CD8-positive, alpha-beta memory T cell (primary cell): ENCODE measurements around the gene PROKR1. TPM values are rescaled to one million over a fixed set of nuclear protein-coding genes. Genes with fewer than 3 reads are reported as not detected.

ENCODE experiments used
- CTCF ChIA-PET: fragments of 350-600 bp; sonication (Branson Sonifier 250); formaldehyde crosslinking; loops from one replicate; lab custom pipeline; 2021; ENCODE audit warnings: antibody characterized with exemption; lab: Charles Lee
- POLR2A ChIA-PET: fragments of 350-600 bp; sonication (Branson Sonifier 250); formaldehyde crosslinking; loops from one replicate; lab custom pipeline; 2021; ENCODE audit warnings: antibody characterized with exemption; lab: Charles Lee
- DNase-seq, 5 donors: peaks; one replicate each; pipeline versions ENCODE4 v3.0.0 to v3.0.0-alpha.2; 2020 to 2022; ENCODE audit warnings: mixed read lengths in 1 of 5
- H3K27ac ChIP-seq: one replicate; pipeline ENCODE4 v1.7.0; 2013; ENCODE audit warnings: low read depth, mild to moderate bottlenecking, low read length, moderate library complexity
- H3K27me3 ChIP-seq: 2 replicates; pipeline ENCODE4 v1.7.0; 2013; ENCODE audit warnings: low read length, mild to moderate bottlenecking; ENCODE audit not compliant: insufficient read depth, poor library complexity, severe bottlenecking
- H3K36me3 ChIP-seq: 2 replicates; pipeline ENCODE4 v1.7.0; 2013; ENCODE audit warnings: mild to moderate bottlenecking, low read length, moderate library complexity; ENCODE audit not compliant: insufficient read depth
- H3K4me1 ChIP-seq: 2 replicates; pipeline ENCODE4 v1.7.0; 2013; ENCODE audit warnings: mild to moderate bottlenecking, low read length, moderate library complexity; ENCODE audit not compliant: insufficient read depth
- H3K4me3 ChIP-seq: 2 replicates; pipeline ENCODE4 v1.7.0; 2013; ENCODE audit warnings: mild to moderate bottlenecking, low read length
- H3K9me3 ChIP-seq: 2 replicates; pipeline ENCODE4 v1.7.0; 2013; ENCODE audit warnings: mild to moderate bottlenecking, low read length
- H3K27ac Mint-ChIP-seq, 8 donors: one replicate each; pipeline ENCODE4 v1.8.0; 2020 to 2021; ENCODE audit warnings: mixed read lengths in 8 of 8, mild to moderate bottlenecking in 6 of 8, inconsistent platforms in 3 of 8, moderate library complexity in 3 of 8
- H3K27me3 Mint-ChIP-seq, 2 donors: one replicate each; pipeline ENCODE4 v1.8.0; 2020 to 2021; ENCODE audit warnings: mixed read lengths in 2 of 2, mild to moderate bottlenecking in 1 of 2, moderate library complexity in 1 of 2
- H3K36me3 Mint-ChIP-seq, 3 donors: one replicate each; pipeline ENCODE4 v1.8.0; 2020 to 2021; ENCODE audit warnings: mixed read lengths in 3 of 3, inconsistent platforms in 1 of 3, mild to moderate bottlenecking in 1 of 3
- H3K4me1 Mint-ChIP-seq, 3 donors: one replicate each; pipeline ENCODE4 v1.8.0; 2020 to 2021; ENCODE audit warnings: mixed read lengths in 3 of 3, inconsistent platforms in 1 of 3, mild to moderate bottlenecking in 1 of 3
- H3K4me3 Mint-ChIP-seq, 7 donors: one replicate each; pipeline ENCODE4 v1.8.0; 2020 to 2021; ENCODE audit warnings: mixed read lengths in 7 of 7, mild to moderate bottlenecking in 6 of 7, moderate library complexity in 4 of 7, inconsistent platforms in 2 of 7
- H3K9me3 Mint-ChIP-seq, 5 donors: one replicate each; pipeline ENCODE4 v1.8.0; 2020 to 2022; ENCODE audit warnings: mixed read lengths in 5 of 5, mild to moderate bottlenecking in 3 of 5, moderate library complexity in 2 of 5, inconsistent platforms in 1 of 5
- polyA plus RNA-seq: library from polyadenylated mRNA; unstranded; fragments of 300-500 nt; fragmentation: Illumina TruSeq; gene quantifications from one replicate; pipeline ENCODE4 v1.2.3, GENCODE V29; 2021
- total RNA-seq, 2 experiments: library from RNA; stranded (reverse); gene quantifications; one replicate each; pipeline ENCODE4 v1.2.3, GENCODE V29; 2021

The PROKR1 gene
- total and polyA plus RNA-seq, 3 experiments from 2014 or later: 0.09 TPM; not detected in 2

DNA sequence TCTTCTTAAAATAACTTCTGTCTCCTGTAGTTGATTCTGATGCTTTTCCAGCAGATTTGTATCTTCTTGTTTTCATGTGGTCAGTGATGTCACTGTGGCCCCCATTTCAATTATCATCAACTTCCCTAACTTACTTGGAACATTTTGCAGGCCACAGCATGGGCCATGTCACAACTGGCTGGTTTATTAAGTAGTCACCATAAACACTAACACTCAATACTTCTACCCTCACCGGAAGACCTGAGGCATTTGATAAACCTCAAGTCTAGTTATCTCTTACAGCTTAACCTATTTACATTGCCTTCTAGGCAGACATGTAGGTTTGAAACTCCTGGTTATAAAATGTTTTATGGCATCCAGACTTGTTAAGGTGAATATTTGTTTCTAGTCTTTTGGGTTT is 37.4 kb upstream of the PROKR1 start:
- no peak for DNase-seq
- Mint-ChIP-seq H3K27me3 (peaks cover 10 to 13% of the 10 kb centered on the region in 2 donors), H3K4me3 (no peak overlapping the region), H3K9me3 (peaks cover 17 to 32% (median 25%) of the 10 kb centered on the region in 5 donors), H3K27ac (peak overlapping the region in 1 of 8 donors; percentile 7), H3K36me3 (peaks cover 2 to 14% (median 3%) of the 10 kb centered on the region in 3 donors), H3K4me1 (peaks cover 5 to 6% (median 6%) of the 10 kb centered on the region in 3 donors)
- ChIA-PET POLR2A (no interaction called here), CTCF (interaction anchor here (1.0 kb wide), 1 partner anchor 20 kb away, joined by 3 read pairs; no protein-coding TSS in a partner anchor)
- Histone ChIP-seq H3K36me3 (no peaks in the 10 kb centered on the region), H3K27ac (no peak overlapping the region), H3K4me1 (no peaks in the 10 kb centered on the region), H3K9me3 (no peaks in the 10 kb centered on the region), H3K4me3 (no peak overlapping the region), H3K27me3 (no peaks in the 10 kb centered on the region)

GRCh38 chr2:68606759-68607158 is 36.6 kb upstream of the PROKR1 start:
- no peaks in the 10 kb centered on the region for H3K36me3 ChIP-seq
- H3K4me1 ChIP-seq: no peaks in the 10 kb centered on the region
- Mint-ChIP-seq H3K27ac (no peak overlapping the region), H3K4me3 (peak overlapping the region in 1 of 7 donors; percentile 64), H3K36me3 (peaks cover 2 to 20% (median 3%) of the 10 kb centered on the region in 3 donors), H3K9me3 (peaks cover 13 to 24% (median 20%) of the 10 kb centered on the region in 5 donors), H3K27me3 (peaks cover 10% of the 10 kb centered on the region in 2 donors), H3K4me1 (peaks cover 5 to 6% (median 6%) of the 10 kb centered on the region in 3 donors)
- no peak overlapping the region for H3K4me3 ChIP-seq
- ChIA-PET CTCF (interaction anchor here (1.0 to 1.2 kb wide), 2 partner anchors 11 to 19 kb away, joined by 3 to 4 read pairs; no protein-coding TSS in a partner anchor), POLR2A (no interaction called here)
- no peak overlapping the region for H3K27ac ChIP-seq
- DNase-seq: no peak
- no peaks in the 10 kb centered on the region for H3K9me3 ChIP-seq
- H3K27me3 ChIP-seq: no peaks in the 10 kb centered on the region

GRCh38 chr2:68607837-68608236 is 35.5 kb upstream of the PROKR1 start:
- Histone ChIP-seq H3K4me3 (no peak overlapping the region), H3K36me3 (no peaks in the 10 kb centered on the region), H3K9me3 (no peaks in the 10 kb centered on the region), H3K4me1 (no peaks in the 10 kb centered on the region), H3K27ac (no peak overlapping the region), H3K27me3 (no peaks in the 10 kb centered on the region)
- DNase-seq: no peak
- no peak overlapping the region for H3K4me3 Mint-ChIP-seq
- H3K9me3 Mint-ChIP-seq: peaks cover 10 to 15% (median 13%) of the 10 kb centered on the region in 5 donors
- ChIA-PET CTCF (no interaction called here), POLR2A (no interaction called here)
- peaks cover 3 to 10% of the 10 kb centered on the region in 2 donors for H3K27me3 Mint-ChIP-seq
- H3K36me3 Mint-ChIP-seq: peaks cover 2 to 20% (median 3%) of the 10 kb centered on the region in 3 donors
- peaks cover 5 to 6% (median 6%) of the 10 kb centered on the region in 3 donors for H3K4me1 Mint-ChIP-seq
- H3K27ac Mint-ChIP-seq: peak overlapping the region in 1 of 8 donors; percentile 19

DNA sequence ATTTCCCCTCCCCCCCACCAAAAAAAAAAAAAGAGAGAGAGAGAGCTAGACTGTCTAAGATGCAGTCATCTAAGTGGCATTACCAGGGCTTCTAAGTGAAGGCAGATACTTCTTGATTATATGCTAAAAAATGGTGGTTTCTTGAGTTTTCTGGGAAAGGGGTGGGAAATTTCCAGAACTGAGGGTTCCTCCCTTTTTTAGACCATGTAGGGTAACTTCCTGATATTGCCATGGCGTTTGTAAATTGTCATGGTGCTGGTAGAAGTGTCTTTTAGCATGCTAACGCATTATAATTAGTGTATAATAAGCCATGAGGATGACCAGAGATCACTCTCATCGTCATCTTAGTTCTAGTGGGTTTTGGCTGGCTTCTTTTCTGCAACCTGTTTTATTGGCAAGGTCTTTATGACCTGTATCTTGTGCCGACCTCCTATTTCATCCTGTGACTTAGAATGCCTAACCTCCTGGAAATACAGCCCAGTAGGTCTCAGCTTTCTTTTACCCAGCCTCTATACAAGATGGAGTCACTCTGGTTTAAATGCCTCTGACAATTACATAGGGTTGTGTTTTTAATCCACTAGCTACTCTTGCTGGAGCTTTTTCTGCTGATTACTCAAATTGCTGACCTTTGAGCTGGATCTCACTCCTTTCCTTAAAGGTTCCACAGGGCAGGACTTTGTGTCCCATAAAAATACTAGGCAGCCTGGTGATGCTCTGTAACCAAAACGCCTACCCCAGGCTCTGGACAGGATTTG is 30.4 kb upstream of the PROKR1 start:
- Mint-ChIP-seq H3K27me3 (peaks cover 3 to 10% of the 10 kb centered on the region in 2 donors), H3K4me3 (no peak overlapping the region), H3K27ac (no peak overlapping the region), H3K4me1 (no peaks in the 10 kb centered on the region), H3K36me3 (peaks cover 2 to 20% (median 3%) of the 10 kb centered on the region in 3 donors), H3K9me3 (peaks cover 6 to 22% (median 11%) of the 10 kb centered on the region in 5 donors)
- no peaks in the 10 kb centered on the region for H3K9me3 ChIP-seq
- no peak overlapping the region for H3K4me3 ChIP-seq
- H3K4me1 ChIP-seq: no peaks in the 10 kb centered on the region
- no peaks in the 10 kb centered on the region for H3K27me3 ChIP-seq
- POLR2A ChIA-PET: no interaction called here
- CTCF ChIA-PET: interaction anchor here (1.3 kb wide), 1 partner anchor 255 kb away, joined by 3 read pairs; no protein-coding TSS in a partner anchor
- no peak for DNase-seq
- no peaks in the 10 kb centered on the region for H3K36me3 ChIP-seq
- H3K27ac ChIP-seq: no peak overlapping the region

GRCh38 chr2:68620772-68621171 is 22.6 kb upstream of the PROKR1 start:
- H3K27me3 ChIP-seq: no peaks in the 10 kb centered on the region
- H3K4me1 ChIP-seq: no peaks in the 10 kb centered on the region
- DNase-seq: no peak
- H3K4me1 Mint-ChIP-seq: peaks cover 0 to 2% (median 0%) of the 10 kb centered on the region in 3 donors
- H3K27ac Mint-ChIP-seq: no peak overlapping the region
- no peaks in the 10 kb centered on the region for H3K9me3 ChIP-seq
- peaks cover 0 to 29% (median 8%) of the 10 kb centered on the region in 5 donors for H3K9me3 Mint-ChIP-seq
- ChIA-PET POLR2A (no interaction called here), CTCF (no interaction called here)
- H3K4me3 Mint-ChIP-seq: no peak overlapping the region
- peaks cover 2 to 8% of the 10 kb centered on the region in 2 donors for H3K27me3 Mint-ChIP-seq
- no peaks in the 10 kb centered on the region for H3K36me3 ChIP-seq
- no peak overlapping the region for H3K27ac ChIP-seq
- no peak overlapping the region for H3K4me3 ChIP-seq
- H3K36me3 Mint-ChIP-seq: peaks cover 0 to 27% (median 0%) of the 10 kb centered on the region in 3 donors

DNA sequence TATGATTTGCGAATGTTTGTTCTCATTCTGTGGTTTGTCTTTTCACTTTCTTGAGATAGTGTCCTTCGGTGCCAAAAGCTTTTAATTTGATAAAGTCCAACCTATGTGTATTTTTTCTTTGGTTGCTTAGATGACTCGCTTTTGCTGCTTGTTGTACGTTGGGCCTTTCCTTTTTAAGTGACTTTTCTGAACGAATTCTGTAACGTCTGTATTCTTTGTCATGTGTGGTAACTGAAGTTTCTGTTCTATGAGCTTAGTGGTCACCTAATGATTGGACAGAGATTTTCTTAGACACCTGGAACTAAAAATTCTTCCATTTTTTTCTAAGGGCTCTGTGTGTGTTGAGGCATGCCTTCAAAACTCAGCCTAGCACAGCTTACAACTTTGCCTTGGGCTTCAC is 19.6 kb upstream of the PROKR1 start:
- H3K27ac Mint-ChIP-seq: no peak overlapping the region
- H3K4me1 ChIP-seq: no peaks in the 10 kb centered on the region
- H3K4me3 ChIP-seq: no peak overlapping the region
- POLR2A ChIA-PET: no interaction called here
- H3K27me3 ChIP-seq: no peaks in the 10 kb centered on the region
- no peak overlapping the region for H3K27ac ChIP-seq
- H3K36me3 Mint-ChIP-seq: peaks cover 0 to 38% (median 0%) of the 10 kb centered on the region in 3 donors
- H3K9me3 ChIP-seq: no peaks in the 10 kb centered on the region
- H3K27me3 Mint-ChIP-seq: peaks cover 10 to 24% of the 10 kb centered on the region in 2 donors
- H3K36me3 ChIP-seq: no peaks in the 10 kb centered on the region
- DNase-seq: no peak
- H3K9me3 Mint-ChIP-seq: peaks cover 2 to 27% (median 5%) of the 10 kb centered on the region in 5 donors
- H3K4me3 Mint-ChIP-seq: no peak overlapping the region
- peaks cover 0 to 2% (median 0%) of the 10 kb centered on the region in 3 donors for H3K4me1 Mint-ChIP-seq
- CTCF ChIA-PET: no interaction called here

DNA sequence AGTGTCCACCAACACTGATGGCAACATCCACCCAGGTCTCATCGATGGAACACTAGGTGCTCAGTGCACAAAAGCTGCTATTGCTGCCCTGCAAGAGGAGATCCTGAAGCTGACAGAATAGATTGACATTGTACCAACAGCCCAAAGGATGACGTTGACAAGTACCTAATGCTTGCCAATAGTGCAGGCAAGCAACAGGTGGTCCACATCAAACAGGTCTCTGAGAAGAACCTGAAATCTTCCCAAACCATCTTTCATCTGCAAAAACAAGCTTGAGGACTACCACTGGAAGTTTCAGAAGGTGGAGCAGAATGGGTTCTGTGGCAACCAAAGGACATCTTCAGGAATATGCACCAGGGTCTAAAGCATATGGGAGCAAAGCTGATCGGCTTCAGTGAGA is 15.8 kb upstream of the PROKR1 start:
- CTCF ChIA-PET: no interaction called here

DNA sequence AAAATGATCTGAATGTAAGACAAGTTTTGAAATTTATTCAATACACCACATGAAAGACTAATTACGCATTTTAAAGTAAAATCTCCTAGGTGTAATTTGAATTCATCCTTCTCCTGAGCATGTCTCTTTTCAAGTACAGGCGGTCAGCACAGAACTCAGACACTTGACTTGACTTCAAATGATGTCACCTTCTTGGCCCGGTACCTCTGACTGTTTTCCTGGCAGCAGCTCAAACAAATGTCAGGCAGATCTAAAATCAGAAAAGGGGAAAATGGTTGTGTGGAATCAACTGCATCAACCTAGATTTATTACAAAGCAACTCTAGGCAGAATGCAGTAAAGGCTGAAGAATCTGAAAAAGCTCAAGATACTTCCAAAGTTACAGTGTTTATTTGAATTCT is 11.4 kb upstream of the PROKR1 start:
- peak overlapping the region in 1 of 8 donors; percentile 8 for H3K27ac Mint-ChIP-seq
- peaks cover 11 to 31% of the 10 kb centered on the region in 2 donors for H3K27me3 Mint-ChIP-seq
- no peaks in the 10 kb centered on the region for H3K9me3 ChIP-seq
- H3K36me3 Mint-ChIP-seq: peaks cover 0 to 12% (median 2%) of the 10 kb centered on the region in 3 donors
- no peaks in the 10 kb centered on the region for H3K36me3 ChIP-seq
- H3K4me3 ChIP-seq: no peak overlapping the region
- H3K27me3 ChIP-seq: no peaks in the 10 kb centered on the region
- peaks cover 4 to 10% (median 7%) of the 10 kb centered on the region in 5 donors for H3K9me3 Mint-ChIP-seq
- ChIA-PET POLR2A (no interaction called here), CTCF (no interaction called here)
- no peaks in the 10 kb centered on the region for H3K4me1 Mint-ChIP-seq
- H3K4me1 ChIP-seq: no peaks in the 10 kb centered on the region
- H3K4me3 Mint-ChIP-seq: no peak overlapping the region
- no peak overlapping the region for H3K27ac ChIP-seq
- DNase-seq: no peak

More for the DNA sequence above, 15.8 kb upstream of the PROKR1 start:
- H3K36me3 ChIP-seq: no peaks in the 10 kb centered on the region
- POLR2A ChIA-PET: no interaction called here
- H3K9me3 Mint-ChIP-seq: peaks cover 4 to 14% (median 8%) of the 10 kb centered on the region in 5 donors
- H3K27ac ChIP-seq: no peak overlapping the region
- peaks cover 12 to 27% of the 10 kb centered on the region in 2 donors for H3K27me3 Mint-ChIP-seq
- peaks cover 0 to 31% (median 0%) of the 10 kb centered on the region in 3 donors for H3K36me3 Mint-ChIP-seq
- no peaks in the 10 kb centered on the region for H3K4me1 Mint-ChIP-seq
- no peak overlapping the region for H3K27ac Mint-ChIP-seq
- no peak for DNase-seq
- H3K4me1 ChIP-seq: no peaks in the 10 kb centered on the region
- no peak overlapping the region for H3K4me3 Mint-ChIP-seq
- no peaks in the 10 kb centered on the region for H3K9me3 ChIP-seq
- no peaks in the 10 kb centered on the region for H3K27me3 ChIP-seq
- no peak overlapping the region for H3K4me3 ChIP-seq
